HFF-Myc (cell line): ENCODE results near the gene RAG2.

Experiments
- DNase-seq: peaks from one replicate; pipeline ENCODE4 v3.0.0-alpha.2; 2011; ENCODE audit warnings: low read depth; ENCODE audit errors: extremely low read depth
- H3K4me3 ChIP-seq: replicated peaks from 2 replicates; pipeline ENCODE4 v1.5.1; 2011; ENCODE audit warnings: low read depth, mild to moderate bottlenecking, control low read depth, low read length
- CTCF ChIP-seq: IDR thresholded peaks from 2 replicates; pipeline ENCODE4 v1.5.1; 2012; ENCODE audit warnings: mild to moderate bottlenecking, low read depth, low read length, control low read depth; ENCODE audit errors: missing control alignments

Gene RAG2

DNA sequence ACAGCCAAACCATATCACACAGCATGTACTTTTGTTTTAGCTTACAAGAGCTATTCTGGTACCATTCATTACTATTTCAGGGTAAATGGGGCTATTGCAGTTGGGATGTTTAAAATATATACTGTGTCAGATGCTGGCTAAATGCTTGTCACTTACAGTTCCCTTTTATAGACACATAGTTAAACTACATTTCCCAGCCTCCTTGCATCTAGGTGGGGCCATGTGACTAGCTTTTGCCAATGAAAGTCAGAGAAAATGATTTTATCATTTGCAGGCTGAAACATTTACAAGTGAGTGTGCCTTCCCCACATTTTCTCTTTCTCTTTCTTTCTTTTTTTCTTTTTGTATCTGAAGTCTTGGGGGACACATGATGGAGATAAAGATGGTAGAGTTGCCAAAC is 11.5 kb downstream of the RAG2 start:
- TF ChIP-seq CTCF, result no peak
- no peak overlapping the region for H3K4me3 ChIP-seq
- no peak for DNase-seq

- no peak overlapping the region for H3K4me3 ChIP-seq
- no peak for TF ChIP-seq CTCF
- DNase-seq, result no peak
Observed at GRCh38 chr11:36583667-36584066, 14.4 kb downstream of the RAG2 start.

GRCh38 chr11:36581536-36581935 is 16.5 kb downstream of the RAG2 start:
- no peak for DNase-seq
- no peak for TF ChIP-seq CTCF

DNA sequence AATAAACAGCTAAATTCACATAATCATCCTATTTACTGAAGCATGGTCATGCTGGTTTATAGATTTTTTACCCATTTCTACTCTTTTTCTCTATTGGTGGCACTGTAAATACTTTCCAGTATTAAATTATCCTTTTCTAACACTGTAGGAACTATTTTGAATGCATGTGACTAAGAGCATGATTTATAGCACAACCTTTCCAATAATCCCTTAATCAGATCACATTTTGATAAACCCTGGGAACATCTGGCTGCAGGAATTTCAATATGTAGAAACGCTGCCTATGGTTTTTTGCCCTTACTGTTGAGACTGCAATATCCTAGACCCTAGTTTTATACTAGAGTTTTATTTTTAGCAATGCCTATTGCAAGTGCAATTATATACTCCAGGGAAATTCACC is 19.6 kb downstream of the RAG2 start:
- DNase-seq, result no peak
- no peak for TF ChIP-seq CTCF

More at GRCh38 chr11:36581536-36581935, 16.5 kb downstream of the RAG2 start:
- no peak overlapping the region for H3K4me3 ChIP-seq

DNA sequence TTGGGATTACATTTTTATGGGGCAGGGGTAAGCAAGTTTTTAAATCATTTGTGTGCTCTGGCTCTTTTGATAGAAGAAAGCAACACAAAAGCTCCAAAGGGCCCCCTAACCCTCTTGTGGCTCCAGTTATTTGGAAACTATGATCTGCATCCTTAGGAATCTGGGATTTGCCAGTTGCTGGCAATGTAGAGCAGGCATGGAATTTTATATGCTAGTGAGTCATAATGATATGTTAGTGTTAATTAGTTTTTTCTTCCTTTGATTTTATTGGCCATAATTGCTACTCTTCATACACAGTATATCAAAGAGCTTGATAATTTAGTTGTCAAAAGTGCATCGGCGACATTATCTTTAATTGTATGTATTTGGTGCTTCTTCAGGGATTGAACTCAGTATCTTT is 20.2 kb downstream of the RAG2 start:
- no peak overlapping the region for H3K4me3 ChIP-seq
- peak; percentile 4 for DNase-seq
- TF ChIP-seq CTCF, result no peak

More for the DNA sequence above, 19.6 kb downstream of the RAG2 start:
- no peak overlapping the region for H3K4me3 ChIP-seq

- H3K4me3 ChIP-seq, result no peak overlapping the region
- no peak for TF ChIP-seq CTCF
- no peak for DNase-seq
Observed at GRCh38 chr11:36577373-36577772, 20.7 kb downstream of the RAG2 start.

- DNase-seq, result no peak
- H3K4me3 ChIP-seq, result no peak overlapping the region
Observed at GRCh38 chr11:36574486-36574885, 23.6 kb downstream of the RAG2 start.

More at GRCh38 chr11:36574486-36574885, 23.6 kb downstream of the RAG2 start:
- TF ChIP-seq CTCF, result no peak
